IMR-90 (cell line): Measurements from ENCODE around the gene PTPN7. TPM values are rescaled to one million over a fixed set of nuclear protein-coding genes. Genes with fewer than 3 reads are reported as not detected.
A peak's percentile ranks its signal among the peaks of the same experiment; 100 is the strongest.

Experiments
- ATAC-seq: fragments of 200-7000 bp; cut with Tn5 transposase; 2 replicates; pipeline ENCODE4 v1.9.1; 2020; ENCODE audit warnings: low read depth, mild to moderate bottlenecking, moderate library complexity
- BruUV-seq: library from RNA; stranded (reverse); fragments of 400-500 nt; replicated peaks from 2 replicates; lab custom pipeline; 2021; lab: Mats Ljungman, UMichigan
- CTCF ChIA-PET: fragments of 300-600 bp; formaldehyde crosslinking; extraction: SDS; loops from one replicate; lab custom pipeline; 2021; ENCODE audit warnings: antibody characterized with exemption; lab: Yijun Ruan, JAX
- POLR2A ChIA-PET: fragments of 300-600 bp; sonication (Branson Sonifier 250); formaldehyde crosslinking; loops from one replicate; lab custom pipeline; 2022; ENCODE audit warnings: antibody characterized with exemption; ENCODE audit not compliant: unreplicated experiment; lab: Charles Lee
- DNase-seq: peaks from one replicate; pipeline ENCODE4 v3.0.0; 2013
- H2AFZ ChIP-seq: replicated peaks from 2 replicates; pipeline ENCODE3; 2013; ENCODE audit warnings: low read length, mild to moderate bottlenecking; ENCODE audit not compliant: poor library complexity
- H2AK5ac ChIP-seq: 2 replicates; pipeline ENCODE4 v1.6.1; 2013; ENCODE audit warnings: low read depth, low read length, inconsistent platforms
- H2AK9ac ChIP-seq: replicated peaks from 2 replicates; pipeline ENCODE3; 2013; ENCODE audit warnings: mild to moderate bottlenecking, low read depth, low read length, moderate library complexity; ENCODE audit not compliant: poor library complexity
- H2BK120ac ChIP-seq: 2 replicates; pipeline ENCODE4 v1.6.1; 2013; ENCODE audit warnings: low read depth, low read length, inconsistent platforms
- H2BK15ac ChIP-seq: 3 replicates; pipeline ENCODE4 v1.6.1; 2013; ENCODE audit warnings: low read depth, low read length, inconsistent platforms
- H2BK20ac ChIP-seq: 2 replicates; pipeline ENCODE4 v1.6.1; 2013; ENCODE audit warnings: low read depth, mild to moderate bottlenecking, inconsistent platforms, low read length, moderate library complexity
- H2BK5ac ChIP-seq: 2 replicates; pipeline ENCODE4 v1.6.1; 2013; ENCODE audit warnings: mild to moderate bottlenecking, low read depth, low read length, inconsistent platforms; ENCODE audit not compliant: poor library complexity, severe bottlenecking
- H3K14ac ChIP-seq: replicated peaks from 2 replicates; pipeline ENCODE4 v1.6.1; 2013; ENCODE audit warnings: low read depth, low read length, inconsistent platforms
- H3K18ac ChIP-seq: 2 replicates; pipeline ENCODE4 v1.6.1; 2013; ENCODE audit warnings: low read depth, low read length, control low read depth
- H3K23ac ChIP-seq: 2 replicates; pipeline ENCODE4 v1.6.1; 2013; ENCODE audit warnings: low read depth, low read length, inconsistent platforms
- H3K27ac ChIP-seq: 2 replicates; pipeline ENCODE4 v1.5.1; 2013; ENCODE audit warnings: mild to moderate bottlenecking, control low read depth, low read length; ENCODE audit not compliant: insufficient read depth
- H3K27me3 ChIP-seq: 2 replicates; pipeline ENCODE4 v1.6.1; 2013; ENCODE audit warnings: low read length; ENCODE audit not compliant: control insufficient read depth, insufficient read depth
- H3K36me3 ChIP-seq: 2 replicates; pipeline ENCODE4 v1.6.1; 2013; ENCODE audit warnings: low read length, mixed read lengths; ENCODE audit not compliant: control insufficient read depth, insufficient read depth
- H3K4ac ChIP-seq: 2 replicates; pipeline ENCODE4 v1.6.1; 2013; ENCODE audit warnings: low read depth, low read length, inconsistent platforms
- H3K4me1 ChIP-seq: 2 replicates; pipeline ENCODE4 v1.6.1; 2013; ENCODE audit warnings: low read length, mixed read lengths; ENCODE audit not compliant: control insufficient read depth, insufficient read depth
- H3K4me2 ChIP-seq: 2 replicates; pipeline ENCODE4 v1.6.1; 2013; ENCODE audit warnings: low read depth, mild to moderate bottlenecking, control low read depth, low read length, moderate library complexity
- H3K4me3 ChIP-seq: 2 replicates; pipeline ENCODE4 v1.5.1; 2013; ENCODE audit warnings: low read depth, mild to moderate bottlenecking, control low read depth, low read length, moderate library complexity; ENCODE audit not compliant: insufficient read depth
- H3K56ac ChIP-seq: 2 replicates; pipeline ENCODE4 v1.6.1; 2013; ENCODE audit warnings: low read length, inconsistent platforms; ENCODE audit not compliant: insufficient read depth; ENCODE audit errors: extremely low read depth
- H3K79me1 ChIP-seq, 2 experiments: 2 replicates each; pipeline ENCODE4 v1.6.1; 2013; ENCODE audit warnings: low read length in 2 of 2, inconsistent platforms in 1 of 2, low read depth in 1 of 2
- H3K9ac ChIP-seq: 2 replicates; pipeline ENCODE4 v1.6.1; 2013; ENCODE audit warnings: low read depth, low read length, control low read depth
- H3K9me1 ChIP-seq: 2 replicates; pipeline ENCODE4 v1.6.1; 2013; ENCODE audit warnings: low read length, inconsistent platforms; ENCODE audit not compliant: insufficient read depth
- H3K9me3 ChIP-seq: 2 replicates; pipeline ENCODE4 v1.6.1; 2013; ENCODE audit warnings: low read length; ENCODE audit not compliant: control insufficient read depth, insufficient read depth
- H4K20me1 ChIP-seq: 2 replicates; pipeline ENCODE4 v1.6.1; 2013; ENCODE audit warnings: low read length, inconsistent platforms; ENCODE audit not compliant: insufficient read depth
- H4K5ac ChIP-seq: 2 replicates; pipeline ENCODE4 v1.6.1; 2013; ENCODE audit warnings: mild to moderate bottlenecking, low read depth, low read length, control low read depth
- H4K8ac ChIP-seq, 2 experiments: 2 replicates each; pipeline ENCODE4 v1.6.1; 2013; ENCODE audit warnings: low read depth in 2 of 2, low read length in 2 of 2, control low read depth in 1 of 2, inconsistent platforms in 1 of 2
- H4K91ac ChIP-seq: 2 replicates; pipeline ENCODE4 v1.6.1; 2013; ENCODE audit warnings: low read depth, low read length, inconsistent platforms; ENCODE audit not compliant: insufficient read depth
- CTCF ChIP-seq: conservative IDR thresholded peaks from 2 replicates; pipeline ENCODE4 v1.5.1; 2012; ENCODE audit warnings: mild to moderate bottlenecking, low read depth, low read length, improper control_type of control experiment
- MXI1 ChIP-seq: IDR thresholded peaks from 2 replicates; pipeline ENCODE4 v1.6.1; 2012; ENCODE audit warnings: low read depth, mild to moderate bottlenecking, low read length, moderate library complexity, borderline replicate concordance
- RAD21 ChIP-seq: IDR thresholded peaks from 2 replicates; pipeline ENCODE4 v1.6.1; 2012; ENCODE audit warnings: low read length, improper control_type of control experiment
- RCOR1 ChIP-seq: IDR thresholded peaks from 2 replicates; pipeline ENCODE4 v1.6.1; 2012; ENCODE audit warnings: mild to moderate bottlenecking, low read length, improper control_type of control experiment; ENCODE audit not compliant: insufficient replicate concordance
- SMC3 ChIP-seq: fragments of 150-350 bp; IDR thresholded peaks from 2 replicates; pipeline ENCODE4 v1.6.1; 2016; ENCODE audit warnings: low read depth, mild to moderate bottlenecking, antibody characterized with exemption, low read length, moderate library complexity
- WGBS, 2 experiments: methylation state at CpG; one replicate each; pipeline versions ENCODE4 v1.1.5 to v1.1.7; 2013; ENCODE audit warnings: missing lambda C conversion rate in 2 of 2; ENCODE audit not compliant: insufficient read length in 1 of 2; ENCODE audit errors: extremely low coverage in 2 of 2; 5-methylcytosine and 5-hydroxymethylcytosine counted together
- dilution Hi-C: fragments of 300-500 bp; cut with HindIII; formaldehyde crosslinking; loops from one replicate; pipeline ENCODE4 v1.14.3; 2018; ENCODE audit warnings: low sequenced_read_pairs; ENCODE audit not compliant: unreplicated experiment
- in situ Hi-C: fragments of 300-500 bp; cut with MboI; formaldehyde crosslinking; loops from 3 replicates; pipeline ENCODE4 v1.14.3; 2019; ENCODE audit warnings: low sequenced_read_pairs, inconsistent platforms, mixed read lengths
- intact Hi-C: fragments of 100-400 bp; cut with micrococcal nuclease; formaldehyde crosslinking; loops from 2 replicates; pipeline ENCODE4 v1.10.0; 2022
- polyA plus RNA-seq, 3 experiments: library from polyadenylated mRNA; depleted of rRNA; stranded (reverse); fragments of >200 nt; gene quantifications; 2 replicates each; pipeline ENCODE4 v1.2.3, GENCODE V29; 2012; ENCODE audit warnings: low replicate concordance in 1 of 3
- total RNA-seq: library from RNA; depleted of rRNA; stranded (reverse); fragments of >200 nt; gene quantifications from 2 replicates; pipeline ENCODE4 v1.2.3, GENCODE V29; 2012

PTPN7 gene
- total and polyA plus RNA-seq, 2 of the 4 experiments (the other 2 are of a cell fraction), result 0.05 TPM; not detected in 1

- no peak overlapping the region for H2AFZ ChIP-seq
- H2AK9ac ChIP-seq, result no peak overlapping the region
- TF ChIP-seq RCOR1 (no peak), MXI1 (no peak), RAD21 (peak; percentile 72), CTCF (peak; percentile 78), SMC3 (peak; percentile 51)
- no peak overlapping the region for H2BK5ac ChIP-seq
- ChIA-PET CTCF (interaction anchor here (1.5 to 1.6 kb wide), 2 partner anchors 12 to 22 kb away, joined by 4 to 5 read pairs; partner anchors contain the start of gene GPR37L1), POLR2A (no interaction called here)
- DNase-seq, result peak; percentile 54
- no peak overlapping the region for H3K27ac ChIP-seq
- no peak overlapping the region for H4K8ac ChIP-seq
- H2BK20ac ChIP-seq, result no peak overlapping the region
- H3K9me3 ChIP-seq, result no peaks in the 10 kb centered on the region
- H3K4ac ChIP-seq, result no peak overlapping the region
- in situ Hi-C loops, result loop anchor here (25.0 kb wide), 1 partner anchor 598 kb away; the partner anchor contains the start of gene NAV1
- H3K56ac ChIP-seq, result no peak overlapping the region
- H3K23ac ChIP-seq, result no peak overlapping the region
- no peak overlapping the region for H3K4me3 ChIP-seq
- WGBS, 2 experiments, result no CpG with 5 or more reads among the region's 15 CpGs
- H2AK5ac ChIP-seq, result peak overlapping the region; percentile 21; the same call in 1 of the 2 replicates
- H4K20me1 ChIP-seq, result peaks cover 53% of the 10 kb centered on the region
- no peak overlapping the region for H3K14ac ChIP-seq
- dilution Hi-C loops, result no loop called here
- no peak overlapping the region for H2BK15ac ChIP-seq
- no peaks in the 10 kb centered on the region for H3K27me3 ChIP-seq
- peaks cover 10 to 31% of the 10 kb centered on the region in 2 experiments; a peak in 3 of 4 replicates for H3K79me1 ChIP-seq
- 0 out of 2 replicates have a peak, but pooled peaks cover 5% of the 10 kb centered on the region for H3K9me1 ChIP-seq
- no peak overlapping the region for H3K4me2 ChIP-seq
- H3K9ac ChIP-seq, result no peak overlapping the region
- peak; percentile 93 for ATAC-seq
- H3K18ac ChIP-seq, result no peak overlapping the region
- no peak overlapping the region for H4K91ac ChIP-seq
- intact Hi-C loops, result loop anchor here (1.0 to 5.0 kb wide), 2 partner anchors 13 to 128 kb away; partner anchors contain the start of gene GPR37L1
- H2BK120ac ChIP-seq, result no peak overlapping the region
- no TSS peak for BruUV-seq
- 0 out of 2 replicates have a peak, but pooled peaks cover 1% of the 10 kb centered on the region for H3K4me1 ChIP-seq
- H4K5ac ChIP-seq, result no peak overlapping the region
- H3K36me3 ChIP-seq, result peaks cover 43% of the 10 kb centered on the region
These were observed 25.1 kb downstream of the PTPN7 start for GRCh38 chr1:202135221-202135721.
